NK-92 (cell line): ENCODE data around the gene TTC32.
"Not testable (repeated sequence)": the region's sequence is repeated elsewhere in the genome, so short reads cannot be mapped to it uniquely, and the experiment has no call there.

Experiments
- DNase-seq: peaks from one replicate; lab custom pipeline; 2025; ENCODE audit not compliant: unreplicated experiment; lab: John Stamatoyannopoulos, UW

TTC32 gene

GRCh38 chr2:19901442-19902215, at the start of gene TTC32:
TSS of gene TTC32 (minus strand) at chr2:19901983. CDS start at chr2:19901854, 129 bp downstream.
- peak; percentile 52 for DNase-seq

GRCh38 chr2:19949071-19949470, 47.3 kb upstream of the TTC32 start:
- DNase-seq, result no peak

- no peak for DNase-seq
Measured at GRCh38 chr2:19947184-19947940, 45.6 kb upstream of the TTC32 start.

- no peak for DNase-seq
Measured at GRCh38 chr2:19944205-19944845, 42.5 kb upstream of the TTC32 start.

DNA sequence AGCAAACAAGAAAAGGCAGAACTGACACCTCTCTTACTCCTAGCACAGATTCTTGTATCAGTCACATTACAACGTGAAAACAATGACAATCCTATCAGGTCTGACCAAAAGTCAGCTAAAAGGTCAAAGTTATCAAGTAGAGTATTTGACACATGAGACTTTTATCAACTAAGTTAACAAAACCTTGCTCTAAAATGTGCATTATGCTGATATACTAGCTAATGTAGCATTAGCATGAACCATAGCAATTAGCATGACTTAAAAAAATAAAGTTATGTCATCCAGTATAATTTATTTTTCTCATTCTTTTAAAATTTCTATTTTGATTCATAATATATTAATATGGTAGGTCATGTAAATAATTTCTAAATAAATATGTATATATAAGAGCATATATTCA, 41.4 kb upstream of the TTC32 start:
- no peak for DNase-seq

- no peak for DNase-seq
Measured at GRCh38 chr2:19942199-19942598, 40.4 kb upstream of the TTC32 start.

DNA sequence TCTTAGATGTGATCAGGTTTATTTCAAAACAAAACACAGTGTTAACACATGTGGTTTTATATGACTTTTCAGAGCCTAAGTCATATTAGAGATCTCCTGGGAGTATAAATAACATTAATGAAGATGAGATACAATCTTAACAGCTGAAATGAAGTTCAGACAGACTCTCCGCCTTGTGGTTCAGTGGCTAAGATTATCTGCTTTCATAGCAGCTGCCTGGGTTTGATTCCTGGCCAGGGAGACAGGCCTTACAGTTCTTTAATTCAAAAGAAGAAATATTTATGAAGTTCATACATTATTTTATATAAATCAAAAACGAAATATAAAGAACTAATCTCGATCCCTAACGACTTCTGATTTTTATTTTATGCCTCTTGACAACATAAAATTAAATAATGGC, 35.2 kb upstream of the TTC32 start:
- DNase-seq, result no peak

GRCh38 chr2:19936203-19936602, 34.4 kb upstream of the TTC32 start:
- no peak for DNase-seq

GRCh38 chr2:19933351-19933981, 31.7 kb upstream of the TTC32 start:
- no peak for DNase-seq

GRCh38 chr2:19932928-19933327, 31.1 kb upstream of the TTC32 start:
- DNase-seq, result no peak

DNA sequence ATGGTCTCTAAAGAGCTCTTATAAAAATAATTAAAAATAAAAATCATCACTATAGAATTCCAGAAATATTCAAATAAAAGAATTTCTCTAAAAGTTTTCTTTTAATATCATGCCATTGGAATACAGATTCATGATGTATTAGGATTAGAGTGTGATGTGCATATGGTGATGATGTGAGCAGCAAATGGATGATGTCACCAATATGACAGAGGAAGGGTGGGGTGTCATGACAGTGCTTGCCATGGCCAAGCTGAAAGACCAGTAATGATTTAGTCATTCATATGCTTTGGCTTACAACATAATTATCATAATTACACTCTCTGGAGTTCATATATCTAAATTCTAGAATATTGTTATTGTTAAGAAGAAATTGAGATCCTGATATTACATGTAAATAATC, 27.4 kb upstream of the TTC32 start:
- DNase-seq, result no peak

DNA sequence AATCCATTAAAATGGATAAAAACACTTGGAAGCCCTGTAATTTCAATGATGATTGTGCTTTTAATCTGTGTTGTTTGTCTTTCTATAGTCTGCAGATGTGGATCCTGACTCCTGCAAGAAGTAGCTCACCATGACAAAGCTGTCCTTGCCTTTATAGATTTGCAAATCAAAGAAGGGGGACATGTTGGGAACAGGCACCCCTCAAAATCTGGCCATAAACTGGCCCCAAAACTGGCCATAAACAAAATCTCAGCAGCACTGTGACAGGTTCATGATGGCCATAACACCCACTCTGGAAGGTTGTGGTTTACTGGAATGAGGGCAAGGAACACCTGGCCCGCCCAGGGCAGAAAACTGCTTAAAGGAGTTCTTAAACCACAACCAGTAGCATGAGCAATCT, 26.0 kb upstream of the TTC32 start:
- not testable (repeated sequence) for DNase-seq

DNA sequence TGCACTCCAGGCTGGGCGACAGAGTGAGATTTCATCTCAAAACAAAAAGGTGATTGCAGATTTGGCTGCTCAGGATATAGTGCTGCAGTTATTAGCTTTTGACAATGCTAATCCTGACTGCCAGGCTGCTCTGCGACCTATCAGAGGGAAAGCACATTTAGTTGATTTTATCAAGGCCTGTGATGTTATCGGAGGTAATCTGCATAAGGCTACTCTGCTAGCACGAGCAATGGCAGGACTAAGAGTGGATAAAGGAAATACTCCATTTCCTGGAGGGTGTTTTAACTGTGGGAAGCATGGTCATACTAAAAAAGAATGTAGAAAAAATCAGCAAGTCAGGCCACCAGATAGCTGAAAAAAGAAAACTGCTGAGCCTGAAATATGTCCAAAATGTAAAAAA, 22.7 kb upstream of the TTC32 start:
- not testable (repeated sequence) for DNase-seq

- DNase-seq, result not testable (repeated sequence)
Measured at GRCh38 chr2:19922188-19922587, 20.4 kb upstream of the TTC32 start.

GRCh38 chr2:19916385-19916950, 14.7 kb upstream of the TTC32 start:
- DNase-seq, result no peak

GRCh38 chr2:19914266-19914975, 12.6 kb upstream of the TTC32 start:
- DNase-seq, result no peak

DNA sequence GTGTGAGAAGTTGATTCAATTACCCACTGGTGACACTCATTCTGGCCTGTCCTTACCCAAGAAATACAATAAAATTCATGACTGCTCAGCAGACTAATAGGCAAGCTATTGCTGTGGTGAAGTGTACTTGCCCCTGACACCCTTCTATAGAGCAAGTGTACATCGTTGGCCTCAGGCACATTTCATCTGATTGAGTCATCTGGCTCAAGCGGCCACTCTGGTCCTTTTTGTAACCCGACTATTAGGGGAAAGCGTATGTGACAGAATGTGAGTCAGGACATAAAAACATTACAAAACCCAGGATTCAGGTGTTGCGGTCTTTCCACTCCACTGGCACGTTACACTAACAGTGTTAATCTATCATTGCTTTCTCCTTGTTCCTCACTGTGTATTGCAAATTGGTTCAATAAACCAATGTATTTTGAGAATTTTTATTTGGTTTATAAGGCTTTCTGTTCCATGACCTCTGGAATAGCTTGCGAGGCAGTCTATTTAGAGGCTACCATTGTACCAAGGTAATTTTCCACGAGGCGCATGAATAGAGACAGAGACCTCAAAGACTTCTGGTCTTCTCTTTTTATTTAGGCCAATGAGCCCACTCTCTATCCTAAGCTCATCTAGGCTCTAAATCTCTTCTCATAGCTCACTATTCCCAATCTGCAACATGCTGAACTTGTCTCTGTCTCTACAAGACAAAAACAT, 10.2 kb upstream of the TTC32 start:
- DNase-seq, result no peak

GRCh38 chr2:19902216-19902740, 495 bp upstream of the TTC32 start:
- no peak for DNase-seq

DNA sequence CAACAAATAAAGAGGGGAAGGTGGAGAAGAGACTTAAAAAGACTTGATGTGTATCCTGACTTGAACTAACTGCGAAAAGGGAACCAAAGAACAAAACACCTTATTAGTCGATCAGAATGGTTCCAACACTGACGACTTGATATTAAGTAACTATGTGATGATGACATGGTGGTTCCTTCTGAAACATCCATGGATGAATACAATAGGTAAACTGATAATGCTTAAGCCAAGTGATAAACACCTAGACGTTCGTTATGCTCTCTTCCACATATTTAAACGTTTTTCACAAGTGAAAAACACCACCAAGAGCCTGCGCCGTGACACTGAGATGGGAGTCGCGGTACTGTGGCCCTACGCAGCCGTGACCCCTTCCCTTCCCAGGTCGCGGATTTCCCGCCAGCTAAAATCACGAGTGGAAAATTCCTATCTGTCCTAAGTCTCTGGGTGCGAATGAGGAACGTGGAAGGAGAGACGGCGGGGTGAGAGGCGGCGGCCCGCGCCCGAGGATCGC, 797 bp downstream of the TTC32 start:
- DNase-seq, result no peak
